K562 (cell line): Measurements from ENCODE around the gene BTBD16. TPM values are rescaled to one million over a fixed set of nuclear protein-coding genes. Genes with fewer than 3 reads are reported as not detected.

Experiments
- ATAC-seq: fragments of 200-7000 bp; cut with Tn5 transposase; 3 replicates; pipeline ENCODE4 v1.9.1; 2020; ENCODE audit warnings: moderate library complexity
- BruUV-seq: library from RNA; stranded (reverse); fragments of 400-500 nt; replicated peaks from 2 replicates; lab custom pipeline; 2021; lab: Mats Ljungman, UMichigan
- CTCF ChIA-PET: fragments of 300-600 bp; formaldehyde crosslinking; extraction: SDS; loops from one replicate; lab custom pipeline; 2021; ENCODE audit warnings: low intra/inter-chr PET ratio; lab: Yijun Ruan, JAX
- POLR2A ChIA-PET: fragments of 300-600, 350-650 bp; sonication (Branson Sonifier 250); formaldehyde crosslinking; extraction: SDS; loops from one replicate; lab custom pipeline; 2021; ENCODE audit warnings: antibody characterized with exemption, inconsistent platforms; lab: Yijun Ruan, JAX
- DNase-seq, 4 experiments: peaks; one replicate each; pipeline versions ENCODE4 v3.0.0 to v3.0.0-alpha.2; 2011 to 2018; ENCODE audit warnings: low spot score in 3 of 4, mixed read lengths in 3 of 4; ENCODE audit errors: extremely low read depth in 1 of 4
- FAIRE-seq: peaks from 2 replicates; lab custom pipeline; 2011; peaks lifted over from hg19 to GRCh38; lab: Jason Lieb, UNC
- H2AFZ ChIP-seq: 2 replicates; pipeline ENCODE4 v1.6.0; 2011; ENCODE audit warnings: low read depth, low read length, control low read depth, inconsistent platforms
- H3K27ac ChIP-seq: fragments of 200-600 bp; 3 replicates; pipeline ENCODE4 v1.8.0; 2011; ENCODE audit warnings: low read depth, mild to moderate bottlenecking, control low read depth, inconsistent platforms, low read length, moderate library complexity, mixed read lengths; ENCODE audit errors: extremely low read depth
- H3K27me3 ChIP-seq, 2 experiments: fragments of 300-600 bp in 1 of 2; 2 replicates in 1 of 2; 3 replicates in 1 of 2; pipeline versions ENCODE4 v1.6.0 to v1.8.0; 2011; ENCODE audit warnings: inconsistent platforms in 2 of 2, low read length in 2 of 2, mild to moderate bottlenecking in 1 of 2, mixed read lengths in 1 of 2, moderate library complexity in 1 of 2; ENCODE audit not compliant: control insufficient read depth in 2 of 2, insufficient read depth in 2 of 2
- H3K36me3 ChIP-seq: fragments of 300-600 bp; 3 replicates; pipeline ENCODE4 v1.8.0; 2011; ENCODE audit warnings: mild to moderate bottlenecking, low read length, inconsistent platforms; ENCODE audit not compliant: control insufficient read depth, insufficient read depth
- H3K4me1 ChIP-seq, 2 experiments: fragments of 200-600 bp in 1 of 2; replicated peaks in 1 of 2; 2 replicates in 1 of 2; 3 replicates in 1 of 2; pipeline versions ENCODE4 v1.5.1 to v1.8.0; 2011; ENCODE audit warnings: inconsistent platforms in 2 of 2, low read length in 2 of 2, mild to moderate bottlenecking in 1 of 2, mixed read lengths in 1 of 2, moderate library complexity in 1 of 2; ENCODE audit not compliant: control insufficient read depth in 2 of 2, insufficient read depth in 2 of 2
- H3K4me2 ChIP-seq: 2 replicates; pipeline ENCODE4 v1.6.1; 2011; ENCODE audit warnings: low read length, control low read depth, inconsistent platforms, mixed read lengths; ENCODE audit not compliant: insufficient read depth
- H3K4me3 ChIP-seq: fragments of 200-600 bp; sonication (generic), shearing (Covaris generic); 2 replicates; pipeline ENCODE4 v1.5.1; 2016; ENCODE audit warnings: control low read depth, inconsistent platforms
- H3K79me2 ChIP-seq: fragments of 200-600 bp; 3 replicates; pipeline ENCODE4 v1.8.0; 2011; ENCODE audit warnings: low read length, inconsistent platforms; ENCODE audit not compliant: control insufficient read depth, insufficient read depth
- H3K9ac ChIP-seq, 2 experiments: 2 replicates each; pipeline versions ENCODE4 v1.6.0 to v1.6.1; 2011; ENCODE audit warnings: low read depth in 2 of 2, low read length in 2 of 2, control low read depth in 1 of 2, inconsistent platforms in 1 of 2, mild to moderate bottlenecking in 1 of 2, mixed read lengths in 1 of 2; ENCODE audit not compliant: insufficient read depth in 1 of 2
- H3K9me1 ChIP-seq: one replicate; pipeline ENCODE4 v1.6.0; 2011; ENCODE audit warnings: inconsistent platforms, mild to moderate bottlenecking, low read length, moderate library complexity; ENCODE audit not compliant: control insufficient read depth, insufficient read depth
- H3K9me3 ChIP-seq: replicated peaks from 2 replicates; pipeline ENCODE4 v1.5.1; 2011; ENCODE audit warnings: low read depth, low read length, inconsistent platforms; ENCODE audit not compliant: control insufficient read depth, insufficient read depth
- H4K20me1 ChIP-seq: replicated peaks from 2 replicates; pipeline ENCODE4 v1.6.1; 2011; ENCODE audit warnings: low read length, inconsistent platforms, mixed read lengths; ENCODE audit not compliant: control insufficient read depth, insufficient read depth
- HDAC8 ChIP-seq: fragments of 450-650 bp; IDR thresholded peaks from 2 replicates; pipeline ENCODE4 v1.6.1; 2016; ENCODE audit warnings: mild to moderate bottlenecking, missing genetic modification characterization, moderate library complexity, missing compliant biosample characterization
- NFATC3 ChIP-seq: fragments of 450-650 bp; IDR thresholded peaks from 2 replicates; pipeline ENCODE4 v1.6.1; 2017; ENCODE audit warnings: mild to moderate bottlenecking
- TSC22D4 ChIP-seq: fragments of 450-650 bp; IDR thresholded peaks from 2 replicates; pipeline ENCODE4 v1.6.1; 2016; ENCODE audit warnings: missing genetic modification characterization, missing biosample characterization, control low read depth
- WHSC1 ChIP-seq: IDR thresholded peaks from one replicate; pipeline ENCODE4 v1.6.1; 2012; ENCODE audit warnings: low read length, control low read depth, inconsistent platforms
- WGBS: fragments of 100-300 bp; shearing (Covaris generic); methylation state at CpG from one replicate; pipeline ENCODE4 v1.1.6; 2016; ENCODE audit warnings: low coverage, mixed read lengths; ENCODE audit not compliant: insufficient coverage; ENCODE audit errors: missing lambda C conversion rate; 5-methylcytosine and 5-hydroxymethylcytosine counted together
- in situ Hi-C: fragments of 300-500 bp; cut with MboI; formaldehyde crosslinking; loops from 4 replicates; pipeline ENCODE4 v1.15.0; 2018; ENCODE audit warnings: inconsistent platforms, mixed read lengths
- intact Hi-C: fragments of 100-400 bp; cut with micrococcal nuclease; formaldehyde crosslinking; loops from 2 replicates; pipeline ENCODE4 v1.14.2; 2022
- polyA plus RNA-seq, 8 experiments: library from polyadenylated mRNA; depleted of rRNA in 4 of 8; stranded (reverse) in 5 of 8; unstranded in 3 of 8; fragments of >200 nt; fragmentation: Nextera tagmentation in 2 of 8; fragmentation: Illumina TruSeq in 1 of 8; extraction: Ambion mirVana in 2 of 8; extraction: Trizol in 1 of 8; gene quantifications; 2 replicates each; pipeline versions ENCODE4 v1.2.1 to v1.2.3, GENCODE V29; 2011 to 2014; ENCODE audit warnings: inconsistent platforms in 1 of 8, missing spikeins in 1 of 8
- total RNA-seq, 7 experiments: library from RNA; depleted of rRNA in 6 of 7; stranded (reverse); fragments of >200 nt in 6 of 7; fragmentation: Illumina TruSeq in 2 of 7; extraction: Trizol in 2 of 7; gene quantifications; 2 replicates each; pipeline versions ENCODE4 v1.2.1 to v1.2.3, GENCODE V29; 2011 to 2021; ENCODE audit warnings: low replicate concordance in 1 of 7
- TF ChIP-seq, protein P1 (sequence below): fragments of 250-450 bp; sonication (Bioruptor Pico); IDR thresholded peaks from 2 replicates; pipeline ENCODE4 v1.4.0; 2020; ENCODE audit warnings: mild to moderate bottlenecking, moderate library complexity

The BTBD16 gene
- total and polyA plus RNA-seq, 9 of the 15 experiments (the other 6 are each of a cell fraction or from before 2014, with no cell fraction given) = 0.11 TPM; not detected in 8

DNA sequence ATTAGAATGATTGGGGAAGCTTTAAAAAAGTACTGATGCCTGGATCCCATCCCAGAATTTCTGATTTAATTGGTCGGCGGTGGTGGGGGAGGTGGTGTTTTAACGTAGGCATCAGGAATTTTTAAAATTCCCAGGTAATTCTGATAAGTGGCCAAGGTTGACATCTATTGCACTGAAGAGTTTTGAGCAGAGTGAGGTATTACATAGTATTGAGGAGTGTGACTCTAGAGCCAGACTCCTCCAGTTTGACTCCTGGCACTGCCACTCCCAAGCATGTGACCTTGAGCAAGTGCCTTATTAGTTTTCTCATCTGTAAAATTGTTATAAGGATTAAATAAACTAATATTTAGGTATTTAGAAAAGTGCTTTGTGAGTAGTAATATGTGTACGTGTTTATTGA lies 109.6 kb downstream of the BTBD16 start:
- H3K9me3 ChIP-seq = no peaks in the 10 kb centered on the region
- TF ChIP-seq, protein P1, sequence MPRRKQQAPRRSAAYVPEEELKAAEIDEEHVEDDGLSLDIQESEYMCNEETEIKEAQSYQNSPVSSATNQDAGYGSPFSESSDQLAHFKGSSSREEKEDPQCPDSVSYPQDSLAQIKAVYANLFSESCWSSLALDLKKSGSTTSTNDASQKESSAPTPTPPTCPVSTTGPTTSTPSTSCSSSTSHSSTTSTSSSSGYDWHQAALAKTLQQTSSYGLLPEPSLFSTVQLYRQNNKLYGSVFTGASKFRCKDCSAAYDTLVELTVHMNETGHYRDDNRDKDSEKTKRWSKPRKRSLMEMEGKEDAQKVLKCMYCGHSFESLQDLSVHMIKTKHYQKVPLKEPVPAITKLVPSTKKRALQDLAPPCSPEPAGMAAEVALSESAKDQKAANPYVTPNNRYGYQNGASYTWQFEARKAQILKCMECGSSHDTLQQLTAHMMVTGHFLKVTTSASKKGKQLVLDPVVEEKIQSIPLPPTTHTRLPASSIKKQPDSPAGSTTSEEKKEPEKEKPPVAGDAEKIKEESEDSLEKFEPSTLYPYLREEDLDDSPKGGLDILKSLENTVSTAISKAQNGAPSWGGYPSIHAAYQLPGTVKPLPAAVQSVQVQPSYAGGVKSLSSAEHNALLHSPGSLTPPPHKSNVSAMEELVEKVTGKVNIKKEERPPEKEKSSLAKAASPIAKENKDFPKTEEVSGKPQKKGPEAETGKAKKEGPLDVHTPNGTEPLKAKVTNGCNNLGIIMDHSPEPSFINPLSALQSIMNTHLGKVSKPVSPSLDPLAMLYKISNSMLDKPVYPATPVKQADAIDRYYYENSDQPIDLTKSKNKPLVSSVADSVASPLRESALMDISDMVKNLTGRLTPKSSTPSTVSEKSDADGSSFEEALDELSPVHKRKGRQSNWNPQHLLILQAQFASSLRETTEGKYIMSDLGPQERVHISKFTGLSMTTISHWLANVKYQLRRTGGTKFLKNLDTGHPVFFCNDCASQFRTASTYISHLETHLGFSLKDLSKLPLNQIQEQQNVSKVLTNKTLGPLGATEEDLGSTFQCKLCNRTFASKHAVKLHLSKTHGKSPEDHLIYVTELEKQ (CRISPR knock-in tag) = no peak
- no peak for TF ChIP-seq WHSC1
- no peak for TF ChIP-seq TSC22D4
- TF ChIP-seq HDAC8 (tag) = no peak
- no peak for TF ChIP-seq NFATC3
- no TSS peak for BruUV-seq
- H3K27me3 ChIP-seq = peaks cover 0 to 2% of the 10 kb centered on the region in 2 experiments; a peak in 1 of 5 replicates
- no peak for ATAC-seq
- no peaks in the 10 kb centered on the region for H3K36me3 ChIP-seq
- no peak overlapping the region for H2AFZ ChIP-seq
- DNase-seq = no peak
- no peak overlapping the region for H3K4me3 ChIP-seq
- H3K4me2 ChIP-seq = no peak overlapping the region
- 0% methylated on average over 4 of the region's 4 CpGs for WGBS
- no peaks in the 10 kb centered on the region for H3K9me1 ChIP-seq
- in situ Hi-C loops = no loop called here
- no peaks in the 10 kb centered on the region for H4K20me1 ChIP-seq
- H3K27ac ChIP-seq = no peak overlapping the region
- no peaks in the 10 kb centered on the region for H3K79me2 ChIP-seq
- no peaks in the 10 kb centered on the region for H3K4me1 ChIP-seq
- no peak for FAIRE-seq
- ChIA-PET CTCF (no interaction called here), POLR2A (no interaction called here)
- intact Hi-C loops = no loop called here
- no peak overlapping the region for H3K9ac ChIP-seq
